Ovary (tissue), 3 donors: ENCODE data around the gene CEP78.

Experiments used
- CTCF ChIP-seq, 3 donors: fragments of 450-650 bp in 2 of 3; fragments of 200-600 bp in 1 of 3; IDR thresholded peaks; one replicate each; pipeline versions ENCODE4 v1.5.1 to v1.8.0; 2016 to 2022; ENCODE audit warnings: antibody characterized with exemption in 3 of 3, mild to moderate bottlenecking in 1 of 3
- EP300 ChIP-seq: sonication (generic); formaldehyde crosslinking; IDR thresholded peaks from one replicate; pipeline ENCODE4 v1.6.1; 2017; ENCODE audit warnings: antibody characterized with exemption
- POLR2A ChIP-seq: fragments of 450-650 bp; IDR thresholded peaks from one replicate; pipeline ENCODE4 v1.6.1; 2017; ENCODE audit warnings: antibody characterized with exemption, mild to moderate bottlenecking, moderate library complexity
- donor health status: DM: no; HTN: no; CAD: no.

- TF ChIP-seq EP300: no peak
- TF ChIP-seq POLR2A: no peak
- TF ChIP-seq CTCF (IDR thresholded peaks at IDR 0.05): no peak
Observed at GRCh38 chr9:78238046-78239038, 2.5 kb downstream of the CEP78 start.
